Mucosa of rectum (tissue), 2 donors: ENCODE results near the gene SHC2.

Experiments
- H3K27ac ChIP-seq, 2 donors: one replicate each; pipeline ENCODE4 v1.7.0; 2013; ENCODE audit warnings: inconsistent platforms in 2 of 2, low read depth in 2 of 2, low read length in 2 of 2
- H3K27me3 ChIP-seq, 2 donors: one replicate each; pipeline ENCODE4 v1.7.0; 2013; ENCODE audit warnings: low read length in 2 of 2; ENCODE audit not compliant: control insufficient read depth in 2 of 2, insufficient read depth in 2 of 2
- H3K36me3 ChIP-seq, 2 donors: one replicate each; pipeline ENCODE4 v1.7.0; 2013; ENCODE audit warnings: low read length in 2 of 2; ENCODE audit not compliant: control insufficient read depth in 2 of 2, insufficient read depth in 2 of 2
- H3K4me1 ChIP-seq, 2 donors: one replicate each; pipeline ENCODE4 v1.7.0; 2013; ENCODE audit warnings: low read length in 2 of 2, mild to moderate bottlenecking in 1 of 2; ENCODE audit not compliant: control insufficient read depth in 2 of 2, insufficient read depth in 2 of 2
- H3K4me3 ChIP-seq, 2 donors: one replicate each; pipeline ENCODE4 v1.7.0; 2013; ENCODE audit warnings: low read length in 2 of 2
- H3K9ac ChIP-seq, 2 donors: one replicate each; pipeline ENCODE4 v1.7.0; 2013; ENCODE audit warnings: low read length in 2 of 2, low read depth in 1 of 2, mild to moderate bottlenecking in 1 of 2
- H3K9me3 ChIP-seq, 2 donors: one replicate each; pipeline ENCODE4 v1.7.0; 2013; ENCODE audit warnings: low read length in 2 of 2; ENCODE audit not compliant: control insufficient read depth in 2 of 2
- donor health status: healthy.
- donor health status: Normal muscosa, but diverticular disease.

SHC2 gene

GRCh38 chr19:444677-445210 lies 16.1 kb downstream of the SHC2 start:
- H3K27ac ChIP-seq = no peak overlapping the region

GRCh38 chr19:443005-443404 lies 17.8 kb downstream of the SHC2 start:
- no peaks in the 10 kb centered on the region for H3K27me3 ChIP-seq
- no peak overlapping the region for H3K4me3 ChIP-seq
- no peak overlapping the region for H3K27ac ChIP-seq
- no peaks in the 10 kb centered on the region for H3K36me3 ChIP-seq
- H3K4me1 ChIP-seq = no peaks in the 10 kb centered on the region
- no peaks in the 10 kb centered on the region for H3K9me3 ChIP-seq
- no peak overlapping the region for H3K9ac ChIP-seq

More at GRCh38 chr19:444677-445210, 16.1 kb downstream of the SHC2 start:
- Histone ChIP-seq H3K27me3 (no peaks in the 10 kb centered on the region), H3K4me3 (no peak overlapping the region), H3K9ac (no peak overlapping the region), H3K9me3 (no peaks in the 10 kb centered on the region), H3K36me3 (no peaks in the 10 kb centered on the region), H3K4me1 (no peaks in the 10 kb centered on the region)

GRCh38 chr19:442085-442484 lies 18.7 kb downstream of the SHC2 start:
- Histone ChIP-seq H3K27me3 (no peaks in the 10 kb centered on the region), H3K4me1 (no peaks in the 10 kb centered on the region), H3K9me3 (no peaks in the 10 kb centered on the region), H3K36me3 (no peaks in the 10 kb centered on the region), H3K4me3 (no peak overlapping the region), H3K27ac (no peak overlapping the region), H3K9ac (no peak overlapping the region)

GRCh38 chr19:441213-441836 lies 19.5 kb downstream of the SHC2 start:
- Histone ChIP-seq H3K4me1 (no peaks in the 10 kb centered on the region), H3K9me3 (no peaks in the 10 kb centered on the region), H3K27ac (no peak overlapping the region), H3K4me3 (no peak overlapping the region), H3K9ac (no peak overlapping the region), H3K27me3 (no peaks in the 10 kb centered on the region), H3K36me3 (no peaks in the 10 kb centered on the region)

GRCh38 chr19:440391-441212 lies 20.2 kb downstream of the SHC2 start:
- no peak overlapping the region for H3K27ac ChIP-seq
- H3K9me3 ChIP-seq = no peaks in the 10 kb centered on the region
- H3K36me3 ChIP-seq = no peaks in the 10 kb centered on the region

GRCh38 chr19:439167-439900 lies 21.5 kb downstream of the SHC2 start:
- Histone ChIP-seq H3K4me3 (no peak overlapping the region), H3K27ac (no peak overlapping the region), H3K9me3 (no peaks in the 10 kb centered on the region), H3K4me1 (no peaks in the 10 kb centered on the region), H3K9ac (no peak overlapping the region), H3K27me3 (no peaks in the 10 kb centered on the region), H3K36me3 (no peaks in the 10 kb centered on the region)

More at GRCh38 chr19:440391-441212, 20.2 kb downstream of the SHC2 start:
- Histone ChIP-seq H3K4me1 (no peaks in the 10 kb centered on the region), H3K27me3 (no peaks in the 10 kb centered on the region), H3K9ac (no peak overlapping the region), H3K4me3 (no peak overlapping the region)

- Histone ChIP-seq H3K4me1 (no peaks in the 10 kb centered on the region), H3K9me3 (no peaks in the 10 kb centered on the region), H3K27ac (no peak overlapping the region), H3K4me3 (no peak overlapping the region), H3K27me3 (no peaks in the 10 kb centered on the region), H3K9ac (no peak overlapping the region), H3K36me3 (no peaks in the 10 kb centered on the region)
Observed at GRCh38 chr19:438416-438958, 22.3 kb downstream of the SHC2 start.

- no peaks in the 10 kb centered on the region for H3K36me3 ChIP-seq
- H3K4me1 ChIP-seq = no peaks in the 10 kb centered on the region
- no peak overlapping the region for H3K4me3 ChIP-seq
- H3K9ac ChIP-seq = no peak overlapping the region
- H3K9me3 ChIP-seq = no peaks in the 10 kb centered on the region
- no peaks in the 10 kb centered on the region for H3K27me3 ChIP-seq
- no peak overlapping the region for H3K27ac ChIP-seq
Observed at GRCh38 chr19:437041-437440, 23.8 kb downstream of the SHC2 start.

GRCh38 chr19:436413-436950 lies 24.4 kb downstream of the SHC2 start:
- Histone ChIP-seq H3K27me3 (no peaks in the 10 kb centered on the region), H3K36me3 (no peaks in the 10 kb centered on the region), H3K4me3 (no peak overlapping the region), H3K4me1 (no peaks in the 10 kb centered on the region), H3K9ac (no peak overlapping the region), H3K27ac (no peak overlapping the region), H3K9me3 (no peaks in the 10 kb centered on the region)
